NCI-H2227 treated with DMSO at 0.1 percent for 48 hours (cell line): ENCODE results near the gene APOL3.
"Not testable (repeated sequence)": the region's sequence is repeated elsewhere in the genome, so short reads cannot be mapped to it uniquely, and the experiment has no call there.

ENCODE experiments used
- DNase-seq: peaks from one replicate; lab custom pipeline; 2025; lab: John Stamatoyannopoulos, UW

The APOL3 gene

GRCh38 chr22:36134182-36134581, 26.4 kb downstream of the APOL3 start:
- DNase-seq: no peak

- no peak for DNase-seq
These were observed 28.6 kb downstream of the APOL3 start for GRCh38 chr22:36131907-36132306.

- DNase-seq: no peak
These were observed 30.8 kb downstream of the APOL3 start for GRCh38 chr22:36129486-36130388.

GRCh38 chr22:36129071-36129470, 31.5 kb downstream of the APOL3 start:
- no peak for DNase-seq

- no peak for DNase-seq
These were observed 34.5 kb downstream of the APOL3 start for GRCh38 chr22:36125994-36126531.

GRCh38 chr22:36125434-36125833, 35.1 kb downstream of the APOL3 start:
- no peak for DNase-seq

- no peak for DNase-seq
These were observed 35.9 kb downstream of the APOL3 start for GRCh38 chr22:36124666-36125065.

GRCh38 chr22:36123673-36124630, 36.6 kb downstream of the APOL3 start:
- DNase-seq: peak; percentile 93

GRCh38 chr22:36120621-36121351, 39.8 kb downstream of the APOL3 start:
- DNase-seq: not testable (repeated sequence)

GRCh38 chr22:36117053-36117554, 43.5 kb downstream of the APOL3 start:
- DNase-seq: no peak

- DNase-seq: no peak
These were observed 44.4 kb downstream of the APOL3 start for GRCh38 chr22:36116127-36116526.

GRCh38 chr22:36113121-36113520, 47.4 kb downstream of the APOL3 start:
- DNase-seq: no peak

GRCh38 chr22:36111316-36111715, 49.2 kb downstream of the APOL3 start:
- DNase-seq: no peak

GRCh38 chr22:36110306-36110881, 50.2 kb downstream of the APOL3 start:
- no peak for DNase-seq

- DNase-seq: no peak
These were observed 53.1 kb downstream of the APOL3 start for GRCh38 chr22:36107436-36107835.

- DNase-seq: no peak
These were observed 53.6 kb downstream of the APOL3 start for GRCh38 chr22:36106910-36107309.

- no peak for DNase-seq
These were observed 55.6 kb downstream of the APOL3 start for GRCh38 chr22:36104988-36105387.

- no peak for DNase-seq
These were observed 56.1 kb downstream of the APOL3 start for GRCh38 chr22:36104435-36104834.

- no peak for DNase-seq
These were observed 56.7 kb downstream of the APOL3 start for GRCh38 chr22:36103891-36104290.

- no peak for DNase-seq
These were observed 57.6 kb downstream of the APOL3 start for GRCh38 chr22:36102995-36103394.

- DNase-seq: no peak
These were observed 58.8 kb downstream of the APOL3 start for GRCh38 chr22:36101756-36102155.
